ENCODE results near the gene UCK1.

UCK1 gene

GRCh38 chr9:131517761-131518190 lies 13.3 kb downstream of the UCK1 start:
- no peak for TF ChIP-seq CTCF (IDR thresholded peaks at IDR 0.05)

GRCh38 chr9:131516930-131517329 lies 14.1 kb downstream of the UCK1 start:
- no peak for TF ChIP-seq CTCF (IDR thresholded peaks at IDR 0.05)

GRCh38 chr9:131516100-131516499 lies 15.0 kb downstream of the UCK1 start:
- TF ChIP-seq CTCF (IDR thresholded peaks at IDR 0.05): no peak

- no peak for TF ChIP-seq CTCF (IDR thresholded peaks at IDR 0.05)
Observed at GRCh38 chr9:131513177-131513576, 17.9 kb downstream of the UCK1 start.

GRCh38 chr9:131511880-131512279 lies 19.2 kb downstream of the UCK1 start:
- no peak for TF ChIP-seq CTCF (IDR thresholded peaks at IDR 0.05)

GRCh38 chr9:131511416-131511815 lies 19.6 kb downstream of the UCK1 start:
- TF ChIP-seq CTCF (IDR thresholded peaks at IDR 0.05): no peak

- TF ChIP-seq CTCF (IDR thresholded peaks at IDR 0.05): no peak
Observed at GRCh38 chr9:131505012-131505411, 26.1 kb downstream of the UCK1 start.

All from LNCAP (cell line).